Epidermal melanocyte (primary cell): Measurements from ENCODE around the gene SYNPR.
"Not testable (repeated sequence)": the region's sequence is repeated elsewhere in the genome, so short reads cannot be mapped to it uniquely, and the experiment has no call there.

Experiments
- DNase-seq: peaks from one replicate; pipeline ENCODE4 v3.0.0; 2011; ENCODE audit warnings: low spot score; ENCODE audit not compliant: insufficient read length

Gene SYNPR

DNA sequence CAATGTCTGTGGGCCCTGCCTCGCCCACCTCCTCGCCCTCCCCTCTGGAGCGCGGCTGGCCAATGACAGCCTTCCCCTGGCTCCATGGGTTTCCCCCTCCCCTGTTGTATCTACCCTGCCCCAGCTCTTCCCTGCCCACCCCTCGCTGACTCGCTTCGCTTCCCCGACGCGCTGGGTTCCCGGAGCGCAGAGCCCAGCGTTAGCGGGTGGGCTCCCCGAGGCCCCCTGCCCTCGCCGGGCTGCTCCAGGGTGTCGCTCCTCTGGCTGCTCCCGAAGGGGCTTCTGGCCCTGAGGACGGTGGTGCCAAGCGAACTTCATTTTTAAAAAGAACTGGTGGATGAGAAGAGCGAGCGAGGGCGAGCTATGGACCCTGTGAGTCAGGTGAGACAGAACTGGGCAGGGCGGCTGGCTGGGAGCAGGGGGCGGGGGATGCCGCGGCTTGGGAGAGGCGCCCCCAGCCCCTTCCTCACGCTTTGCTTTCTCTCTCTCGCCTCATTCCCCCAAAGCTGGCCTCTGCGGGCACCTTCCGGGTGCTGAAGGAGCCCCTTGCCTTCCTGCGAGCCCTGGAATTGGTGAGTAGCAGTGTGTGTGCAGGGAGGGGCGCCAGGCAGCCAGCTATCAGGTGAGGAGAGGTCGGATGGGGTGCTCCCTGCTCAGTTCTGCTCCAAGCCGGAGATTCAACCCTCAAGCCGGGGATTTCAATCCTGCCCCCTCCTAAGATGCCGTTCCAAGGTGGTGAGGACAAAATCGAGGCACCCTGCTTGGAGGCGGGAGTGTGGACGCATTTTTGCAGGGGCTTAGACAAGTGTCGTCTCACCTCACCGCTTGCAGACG, at the start of gene SYNPR:
Gene SYNPR, plus strand, starts transcription at position 138 of the 834 bp plus-strand sequence.
- DNase-seq = no peak

DNA sequence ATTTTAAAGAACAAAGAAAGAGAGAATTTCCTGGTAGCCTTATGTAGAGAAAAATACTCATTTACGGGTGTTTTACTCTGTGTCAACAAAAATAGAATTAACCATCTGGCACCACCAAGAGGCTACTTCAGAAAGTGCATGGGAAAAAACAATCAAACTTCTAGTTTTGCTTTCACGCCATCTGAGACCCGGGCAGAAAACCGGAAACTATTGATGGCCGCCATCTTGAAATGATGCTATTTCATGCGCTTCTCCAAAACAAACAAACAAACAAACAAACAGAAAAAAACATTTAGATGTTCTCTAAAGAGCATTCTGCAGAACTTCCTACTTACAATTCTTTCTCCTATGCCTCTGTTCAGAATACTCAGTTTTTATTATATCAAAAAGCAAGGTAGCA, 49.4 kb upstream of the SYNPR start:
- peak; percentile 27 for DNase-seq

DNA sequence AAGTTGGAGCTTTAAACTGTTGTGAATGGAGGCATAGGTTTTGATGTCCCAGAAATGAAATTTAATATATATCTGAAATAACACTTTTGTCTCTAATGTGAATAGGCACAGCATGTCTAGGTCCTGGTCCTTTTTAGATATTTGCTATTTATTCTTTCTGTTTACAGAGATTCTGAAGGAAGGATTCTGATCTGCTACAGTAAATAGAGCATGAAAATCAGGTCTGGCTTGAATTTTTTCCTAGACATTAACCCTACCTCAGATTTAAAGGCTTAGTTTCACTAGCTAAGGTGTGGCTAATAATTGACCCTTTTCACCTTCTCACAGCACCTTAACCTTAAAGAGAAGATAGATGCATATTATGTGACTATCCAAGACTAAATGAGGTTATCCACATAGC, 48.0 kb upstream of the SYNPR start:
- DNase-seq = no peak

DNA sequence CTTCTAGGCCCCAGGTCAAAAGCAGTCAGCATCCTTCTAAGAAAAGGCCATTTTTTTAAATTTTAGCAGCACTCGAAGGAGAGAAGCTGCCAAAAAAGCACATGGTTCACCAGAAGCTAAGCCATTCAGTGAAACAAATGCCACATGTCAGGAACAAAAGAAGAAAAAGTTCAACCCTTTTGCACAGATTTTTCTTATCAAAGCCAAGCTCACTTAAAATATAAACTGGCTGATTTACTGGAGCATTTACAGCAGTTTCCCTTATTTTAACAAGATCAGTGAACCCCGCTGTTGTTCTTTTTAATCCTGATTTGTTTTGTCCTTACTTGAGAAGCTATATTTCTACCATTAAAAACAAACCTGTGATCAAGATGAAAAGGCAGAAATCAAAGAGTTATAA, 46.5 kb upstream of the SYNPR start:
- DNase-seq = no peak

GRCh38 chr3:63232764-63233396, 45.2 kb upstream of the SYNPR start:
- DNase-seq = no peak

DNA sequence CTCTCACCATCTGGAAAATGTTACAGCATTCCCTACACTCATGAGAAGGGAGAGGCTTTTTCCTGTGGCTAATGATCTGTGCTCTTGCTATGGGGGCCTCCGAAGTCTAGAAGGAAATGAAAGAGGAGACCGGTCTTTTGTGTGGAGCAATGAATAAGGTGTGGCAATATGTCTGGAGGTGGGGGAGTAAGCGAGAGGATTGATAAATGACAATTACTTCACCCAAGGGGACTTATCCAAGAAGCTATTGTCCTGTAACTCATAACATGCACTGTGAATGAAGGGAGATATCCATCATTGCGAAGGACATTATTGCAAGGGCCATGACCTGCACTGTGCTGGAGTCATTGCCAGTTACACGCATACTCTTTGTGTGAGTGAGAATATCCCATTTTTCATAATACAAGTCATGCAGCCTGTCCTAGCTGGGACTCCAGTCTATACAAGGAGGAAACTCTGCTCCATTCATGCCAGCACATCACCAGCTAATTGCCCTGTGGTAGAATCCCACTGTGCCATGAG, 37.7 kb upstream of the SYNPR start:
- no peak for DNase-seq

GRCh38 chr3:63242124-63242523, 36.0 kb upstream of the SYNPR start:
- no peak for DNase-seq

DNA sequence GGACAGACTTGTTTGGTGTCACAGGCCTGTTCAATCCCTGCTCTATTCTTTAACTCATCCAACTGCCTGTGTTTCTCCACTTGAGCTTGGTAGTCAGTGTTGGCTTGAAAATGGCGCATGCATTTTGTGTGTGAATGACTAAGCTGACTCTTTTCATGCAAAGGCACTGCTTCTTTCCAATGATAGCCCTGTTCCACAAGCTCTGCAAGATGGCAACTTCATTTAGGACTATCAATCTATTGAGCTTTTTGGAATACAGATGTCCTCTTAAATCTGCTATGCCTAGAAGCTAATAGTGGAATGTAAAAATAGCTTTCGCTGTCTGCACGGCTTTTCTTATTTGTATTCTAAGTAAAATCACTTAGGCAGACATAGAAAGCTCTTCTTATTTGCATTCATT, 33.6 kb upstream of the SYNPR start:
- DNase-seq = no peak

- no peak for DNase-seq
These were observed 32.3 kb upstream of the SYNPR start for GRCh38 chr3:63245726-63246241.

DNA sequence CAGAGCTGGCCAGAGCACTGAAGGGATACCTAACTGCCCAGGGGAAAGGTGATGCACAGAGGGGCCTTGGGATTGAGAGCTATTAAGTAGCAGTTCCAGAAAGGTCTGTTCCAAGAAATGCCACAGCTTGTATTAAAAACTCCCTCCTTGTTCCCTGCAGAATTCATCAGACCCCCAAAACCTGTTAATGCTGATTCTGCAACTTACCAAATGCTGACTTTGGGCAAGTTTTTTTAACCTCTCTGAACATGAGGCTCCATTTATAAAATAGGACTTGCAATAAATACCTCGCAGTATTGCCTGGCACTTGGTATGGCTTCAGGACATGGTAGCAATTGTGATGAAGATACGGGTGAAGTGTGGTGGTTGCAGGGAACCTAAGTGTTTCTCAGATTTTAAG, 30.1 kb upstream of the SYNPR start:
- DNase-seq = no peak

- no peak for DNase-seq
These were observed 26.6 kb upstream of the SYNPR start for GRCh38 chr3:63251499-63251898.

GRCh38 chr3:63255819-63256218, 22.3 kb upstream of the SYNPR start:
- not testable (repeated sequence) for DNase-seq

- DNase-seq = no peak
These were observed 13.4 kb upstream of the SYNPR start for GRCh38 chr3:63264716-63265115.

- no peak for DNase-seq
These were observed 3.7 kb upstream of the SYNPR start for GRCh38 chr3:63274359-63274758.

- DNase-seq = no peak
These were observed 1.1 kb downstream of the SYNPR start for GRCh38 chr3:63279005-63279841.

- DNase-seq = no peak
These were observed 9.5 kb downstream of the SYNPR start for GRCh38 chr3:63287610-63288009.

DNA sequence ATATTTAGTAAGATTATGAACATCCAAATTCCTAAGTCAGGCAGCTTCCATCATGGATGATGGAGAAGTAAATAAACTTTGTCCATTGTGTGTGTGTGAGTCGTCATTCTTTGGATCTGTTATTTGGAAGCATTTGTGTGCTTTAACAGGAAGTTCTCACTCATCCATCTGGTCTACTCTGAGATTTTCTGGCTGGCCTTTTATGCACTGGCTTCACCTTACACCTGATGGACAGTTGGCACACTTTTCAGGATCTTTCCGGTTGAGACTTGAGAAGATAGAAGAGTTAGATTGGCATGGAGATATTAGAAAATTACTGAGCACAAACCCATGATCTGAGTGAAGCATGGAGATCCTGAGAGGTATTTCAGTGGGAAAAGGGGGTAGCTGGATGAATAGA, 12.6 kb downstream of the SYNPR start:
- no peak for DNase-seq

DNA sequence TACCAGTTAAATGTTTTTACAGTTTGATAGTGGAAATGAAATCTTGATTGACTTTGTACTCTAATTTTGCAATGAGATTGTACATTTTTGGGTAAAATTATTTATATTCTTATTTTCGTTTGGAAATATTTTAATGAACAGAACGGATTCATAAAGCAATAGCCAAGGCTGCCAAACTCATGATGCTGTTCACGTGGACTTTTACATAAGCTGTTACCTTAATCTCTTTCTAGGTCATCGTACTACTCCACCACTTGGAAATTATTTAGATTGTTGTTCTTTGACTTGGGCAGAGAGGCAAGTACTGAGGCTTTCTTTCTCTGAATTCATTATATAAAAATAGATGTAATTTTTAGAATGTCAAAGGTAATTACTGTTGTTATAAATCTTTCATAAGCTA, 16.2 kb downstream of the SYNPR start:
- DNase-seq = no peak

DNA sequence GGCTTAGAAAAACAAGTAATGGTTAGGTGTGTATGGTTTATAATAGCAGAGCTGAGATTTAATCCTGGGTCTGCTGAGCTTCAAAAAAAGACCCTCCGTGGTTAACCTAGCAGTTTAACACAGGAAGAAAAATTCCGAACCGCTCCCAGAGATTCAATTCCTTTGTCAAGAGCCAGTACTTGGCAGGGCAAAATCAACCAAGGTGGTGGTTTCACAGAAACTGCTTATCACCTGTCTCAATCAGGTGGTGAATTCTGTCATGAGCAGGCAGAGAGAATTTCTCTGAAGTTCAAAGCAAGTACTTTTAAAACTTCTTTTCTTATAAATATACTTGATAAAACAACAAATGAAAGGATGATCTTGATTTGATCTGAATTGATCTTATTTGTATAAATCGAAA, 17.2 kb downstream of the SYNPR start:
- no peak for DNase-seq

DNA sequence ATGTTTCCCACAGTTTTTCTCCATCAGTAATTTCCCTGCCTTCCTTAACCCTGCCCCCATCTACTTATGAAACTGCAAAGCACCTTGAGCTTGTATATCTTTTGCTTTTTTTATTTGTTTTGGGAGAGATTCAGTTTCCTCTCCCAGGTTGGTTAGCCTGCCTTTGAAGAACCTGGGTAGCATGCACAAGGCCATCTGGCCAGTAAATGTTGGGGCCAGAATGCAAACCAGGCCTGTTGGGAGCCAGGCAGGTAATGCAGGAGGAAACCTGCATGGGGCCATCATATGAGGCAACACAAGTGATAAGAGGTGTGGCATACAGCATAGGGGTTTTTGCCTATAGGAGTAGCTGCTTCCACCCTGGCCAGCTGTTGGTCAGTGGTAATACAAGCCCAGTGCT, 17.7 kb downstream of the SYNPR start:
- no peak for DNase-seq

DNA sequence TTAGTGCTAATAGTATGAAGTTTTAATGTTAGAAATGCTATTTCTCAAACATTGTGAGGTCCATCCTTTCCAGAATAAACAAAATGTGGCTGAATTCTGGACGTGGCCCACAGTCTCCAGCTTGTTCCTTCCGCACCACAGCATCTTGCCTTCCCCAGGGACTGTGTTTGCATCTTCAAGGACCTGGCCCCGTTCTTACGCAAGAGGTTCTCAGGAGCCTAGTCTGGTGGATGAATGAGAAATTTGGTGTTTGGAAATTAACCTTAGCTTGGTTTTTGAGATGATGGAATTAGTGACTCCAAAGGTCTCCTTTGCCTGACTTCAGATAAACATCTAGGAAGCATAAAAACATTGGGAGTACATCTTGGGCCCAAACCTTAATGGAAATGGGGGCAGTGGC, 18.1 kb downstream of the SYNPR start:
- no peak for DNase-seq

DNA sequence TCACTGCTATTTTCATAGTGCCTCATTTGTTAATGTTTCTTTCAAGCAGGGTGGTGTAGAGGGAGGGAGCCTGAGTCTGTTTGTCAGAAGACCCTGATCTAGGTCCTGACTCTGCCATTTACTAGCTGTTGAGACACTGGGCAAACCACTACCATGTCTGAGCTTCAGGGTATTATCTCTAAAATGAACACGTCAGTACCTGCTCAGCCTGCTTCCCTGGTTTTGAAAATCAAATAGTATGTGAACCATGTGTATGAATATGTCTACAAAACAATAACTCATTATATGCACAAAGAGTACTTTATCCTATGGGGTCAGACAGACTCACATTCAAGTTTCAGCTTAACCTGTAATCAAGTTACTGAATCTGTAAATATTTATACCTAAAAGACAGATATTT, 25.1 kb downstream of the SYNPR start:
- DNase-seq = no peak
